Measurements from ENCODE around the gene SYNC. TPM values are rescaled to one million over a fixed set of nuclear protein-coding genes. Genes with fewer than 3 reads are reported as not detected.
A peak's percentile ranks its signal among the peaks of the same experiment; 100 is the strongest.

The SYNC gene
- total and polyA plus RNA-seq, 2 of the 8 experiments (the other 6 are each of a cell fraction or from before 2014, with no cell fraction given) = 0.06 to 0.17 TPM

DNA sequence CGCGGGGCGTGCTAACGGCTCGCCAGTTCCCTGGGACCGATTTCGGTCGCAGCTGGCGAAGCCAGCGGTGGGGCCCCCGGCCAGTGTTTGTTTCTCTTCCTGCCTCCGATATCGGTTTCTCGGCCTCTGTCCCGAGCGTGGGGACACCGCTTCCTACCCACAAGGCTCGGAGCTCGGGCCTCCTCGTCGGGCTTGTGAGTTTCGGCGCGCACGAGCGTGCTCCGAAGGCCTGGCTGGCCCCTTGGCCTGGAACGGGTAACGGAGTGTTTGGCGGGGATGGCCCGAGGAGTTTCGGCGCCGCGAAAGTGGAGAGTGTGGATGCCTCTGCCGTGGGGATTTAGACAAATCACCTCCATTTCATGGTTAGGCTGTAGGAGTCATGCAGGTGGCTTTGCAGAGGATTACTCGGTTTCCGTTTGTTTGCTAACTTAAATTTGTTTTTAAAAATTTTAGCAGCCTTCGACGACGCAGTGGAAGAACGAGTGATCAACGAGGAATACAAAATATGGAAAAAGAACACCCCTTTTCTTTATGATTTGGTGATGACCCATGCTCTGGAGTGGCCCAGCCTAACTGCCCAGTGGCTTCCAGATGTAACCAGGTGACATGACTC lies 51.0 kb downstream of the SYNC start:
- Histone ChIP-seq H2BK15ac (ENCODE audit: low read length) (no peak overlapping the region), H2BK120ac (replicated peaks; ENCODE audit: low read depth, low read length) (no peak overlapping the region), H3K79me1 (ENCODE audit: low read depth, low read length) (peaks cover 2% of the 10 kb centered on the region; the same call in 1 of the 2 replicates), H3K36me3 (ENCODE audit: control insufficient read depth in 2 of 4, insufficient read depth in 4 of 4, low read length in 3 of 4) (peaks cover 2 to 50% (median 28%) of the 10 kb centered on the region in 4 experiments; a peak in 7 of 8 replicates), H3K27me3 (replicated peaks in 1 of 4; ENCODE audit: control insufficient read depth in 3 of 4, extremely low read depth in 1 of 4, insufficient read depth in 3 of 4, low read length in 3 of 4) (no peaks in the 10 kb centered on the region), H3K23ac (ENCODE audit: insufficient read length) (no peak overlapping the region), H3K4ac (replicated peaks; ENCODE audit: insufficient read length, low read depth, low read length) (peak overlapping the region; percentile 62), H2BK20ac (ENCODE audit: low read length) (no peak overlapping the region), H2BK5ac (ENCODE audit: low read depth, low read length) (peak overlapping the region; percentile 98), H3K18ac (ENCODE audit: extremely low read depth, low read length) (peak overlapping the region; percentile 96), H3K14ac (ENCODE audit: insufficient read length) (no peak overlapping the region), H3K9me3 (ENCODE audit: insufficient read depth in 2 of 2, low read depth in 1 of 2, low read length in 1 of 2) (0 out of 4 replicates have a peak, but pooled peaks cover 0 to 2% of the 10 kb centered on the region in 2 experiments), H4K8ac (ENCODE audit: extremely low read depth, insufficient read depth, low read length) (peak overlapping the region; percentile 99), H3K23me2 (ENCODE audit: low read depth, low read length) (peaks cover 5% of the 10 kb centered on the region), H3K27ac (ENCODE audit: low read depth, low read length) (peak overlapping the region; percentile 97), H3K4me3 (ENCODE audit: extremely low read depth in 1 of 4, insufficient read depth in 2 of 4, low read depth in 3 of 4, low read length in 4 of 4) (peak overlapping the region; percentile 88 to 99 (median 96)), H3K79me2 (ENCODE audit: control insufficient read depth in 1 of 2, insufficient read depth in 2 of 2, low read length in 2 of 2) (peaks cover 13 to 85% of the 10 kb centered on the region in 2 experiments), H3K56ac (replicated peaks; ENCODE audit: insufficient read length, low read depth, low read length) (peak overlapping the region; percentile 94), H3K4me1 (replicated peaks in 1 of 4; ENCODE audit: control insufficient read depth in 3 of 4, insufficient read depth in 4 of 4, low read length in 3 of 4) (peaks cover 0 to 5% (median 1%) of the 10 kb centered on the region in 4 experiments; a peak in 4 of 7 replicates), H2AFZ (ENCODE audit: low read length) (no peak overlapping the region), H2AK5ac (ENCODE audit: low read depth, low read length) (peak overlapping the region; percentile 41), H3K4me2 (ENCODE audit: insufficient read depth in 1 of 2, low read depth in 2 of 2, low read length in 2 of 2) (peak overlapping the region; percentile 85 to 91), H4K20me1 (replicated peaks in 1 of 2; ENCODE audit: control insufficient read depth in 1 of 2, insufficient read depth in 2 of 2, low read length in 2 of 2) (peaks cover 4 to 7% of the 10 kb centered on the region in 2 experiments), H2BK12ac (ENCODE audit: low read depth, low read length) (peak overlapping the region; percentile 53; the same call in 1 of the 2 replicates), H4K91ac (replicated peaks; ENCODE audit: insufficient read length, low read length) (peak overlapping the region; percentile 84), H4K5ac (ENCODE audit: insufficient read length, low read depth, low read length) (peak overlapping the region; percentile 93), H3K9ac (replicated peaks in 1 of 4; ENCODE audit: extremely low read depth in 1 of 4, low read depth in 3 of 4, low read length in 3 of 4) (peak overlapping the region; percentile 91 to 99 (median 98))
- peak; percentile 17 for TF ChIP-seq ASH2L (IDR thresholded peaks at IDR 0.05; ENCODE audit: low read length)
- peak; percentile 9; the same call in 1 of the 2 replicates for TF ChIP-seq POLR2AphosphoS5 (IDR thresholded peaks at IDR 0.05; ENCODE audit: low read depth, low read length)
- 0 out of 4 replicates have a peak, but pooled peaks of 1 of the 3 experiments have one; percentile 0 for TF ChIP-seq CTCF (IDR thresholded peaks at IDR 0.05; ENCODE audit: control extremely low read depth in 1 of 3, insufficient read depth in 1 of 3, low read depth in 1 of 3, low read length in 3 of 3)
- TF ChIP-seq BCL11A (IDR thresholded peaks at IDR 0.05; ENCODE audit: low read depth in 2 of 2, low read length in 2 of 2) = no peak
- TF ChIP-seq BACH1 (IDR thresholded peaks at IDR 0.05; ENCODE audit: low read length) = 0 out of 2 replicates have a peak, but pooled peaks have one; percentile 16
- ChIA-PET CTCF (ENCODE audit: partially characterized antibody) (interaction anchor here (1.5 kb wide), 1 partner anchor 250 kb away, joined by 3 read pairs; no protein-coding TSS in a partner anchor), POLR2A (ENCODE audit: partially characterized antibody) (interaction anchor here (0.7 to 8.7 kb wide), 45 partner anchors 12 to 543 kb away, joined by 3 to 118 read pairs (median 4); partner anchors contain the start of genes BSDC1, KPNA6, S100PBP and SYNC)
- WGBS, 2 experiments (ENCODE audit: extremely low coverage in 1 of 2, insufficient coverage in 1 of 2, insufficient read length in 1 of 2, insufficient replicate concordance in 2 of 2, low coverage in 1 of 2, low lambda C conversion rate in 2 of 2, missing lambda C conversion rate in 1 of 2) = 6% methylated on average over 34 of the region's 43 CpGs; no CpG with 5 or more reads in 1 of the 2 experiments
- DNase-seq (ENCODE audit: low read depth in 1 of 2, low spot score in 2 of 2) = no peak
- FAIRE-seq = no peak
